ENCODE results near the gene TK2. TPM values are rescaled to one million over a fixed set of nuclear protein-coding genes. Genes with fewer than 3 reads are reported as not detected.

The TK2 gene
- total RNA-seq, 3 donors from 2014 or later, result 33.1 to 98.4 (median 40.4) TPM

DNA sequence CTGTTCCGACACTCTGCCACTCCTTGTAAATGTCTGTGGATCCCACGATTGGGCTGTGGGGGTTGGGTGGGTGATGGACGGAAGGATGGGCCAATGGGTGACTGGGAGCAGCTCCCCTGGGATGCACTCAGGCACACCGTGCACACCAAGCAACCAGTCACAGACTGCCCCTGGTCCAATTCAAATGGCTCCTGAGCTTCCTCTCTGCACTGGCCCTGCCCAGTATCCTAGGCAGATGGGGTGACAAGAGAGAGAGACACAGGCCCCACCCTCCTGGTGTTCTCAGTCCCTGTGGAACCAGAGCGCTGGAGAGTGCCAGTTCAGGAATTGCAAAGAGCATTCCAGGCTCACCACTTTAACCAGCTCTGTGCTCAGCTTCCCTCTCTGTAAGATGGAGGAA lies 90.0 kb downstream of the TK2 start:
- no peak overlapping the region for H3K4me3 ChIP-seq
- TF ChIP-seq POLR2A (IDR thresholded peaks at IDR 0.05) (no peak), POLR2AphosphoS5 (IDR thresholded peaks at IDR 0.05) (no peak)
- TF ChIP-seq, protein P1, sequence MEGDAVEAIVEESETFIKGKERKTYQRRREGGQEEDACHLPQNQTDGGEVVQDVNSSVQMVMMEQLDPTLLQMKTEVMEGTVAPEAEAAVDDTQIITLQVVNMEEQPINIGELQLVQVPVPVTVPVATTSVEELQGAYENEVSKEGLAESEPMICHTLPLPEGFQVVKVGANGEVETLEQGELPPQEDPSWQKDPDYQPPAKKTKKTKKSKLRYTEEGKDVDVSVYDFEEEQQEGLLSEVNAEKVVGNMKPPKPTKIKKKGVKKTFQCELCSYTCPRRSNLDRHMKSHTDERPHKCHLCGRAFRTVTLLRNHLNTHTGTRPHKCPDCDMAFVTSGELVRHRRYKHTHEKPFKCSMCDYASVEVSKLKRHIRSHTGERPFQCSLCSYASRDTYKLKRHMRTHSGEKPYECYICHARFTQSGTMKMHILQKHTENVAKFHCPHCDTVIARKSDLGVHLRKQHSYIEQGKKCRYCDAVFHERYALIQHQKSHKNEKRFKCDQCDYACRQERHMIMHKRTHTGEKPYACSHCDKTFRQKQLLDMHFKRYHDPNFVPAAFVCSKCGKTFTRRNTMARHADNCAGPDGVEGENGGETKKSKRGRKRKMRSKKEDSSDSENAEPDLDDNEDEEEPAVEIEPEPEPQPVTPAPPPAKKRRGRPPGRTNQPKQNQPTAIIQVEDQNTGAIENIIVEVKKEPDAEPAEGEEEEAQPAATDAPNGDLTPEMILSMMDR (IDR thresholded peaks at IDR 0.05), result no peak
- H3K9me3 ChIP-seq, result no peaks in the 10 kb centered on the region
- H3K4me1 ChIP-seq, result no peaks in the 10 kb centered on the region
- H3K27me3 ChIP-seq, result peaks cover 0 to 7% of the 10 kb centered on the region in 2 donors
- no peak overlapping the region for H3K27ac ChIP-seq
- no peak for DNase-seq (ENCODE audit: low spot score in 2 of 2)
- intact Hi-C loops (cut with DNase I; ENCODE audit: low total_unique reads), result loop anchor here (1.0 kb wide), 1 partner anchor 35 kb away; no protein-coding TSS in a partner anchor
- H3K36me3 ChIP-seq, result no peaks in the 10 kb centered on the region

DNA sequence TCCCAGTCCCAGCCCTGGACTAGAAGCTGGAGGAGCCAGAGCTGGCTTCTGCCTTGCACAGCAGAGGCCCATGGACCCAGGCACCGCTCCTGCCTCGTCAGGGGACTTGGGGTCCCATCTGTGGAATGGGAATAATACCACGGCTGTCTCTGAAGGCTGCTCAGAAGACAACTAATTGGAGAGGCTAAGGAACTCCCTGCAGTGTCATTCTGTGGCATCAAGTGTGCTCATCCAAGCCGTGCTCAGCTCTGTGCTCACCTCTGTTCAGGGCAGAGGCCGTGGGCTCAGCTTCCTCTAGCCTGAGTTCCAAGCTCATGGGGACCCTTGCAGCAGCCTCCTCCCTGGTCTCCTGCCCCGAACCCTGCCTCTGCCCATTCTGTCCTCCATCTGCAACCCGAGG lies 91.1 kb downstream of the TK2 start:
- no peaks in the 10 kb centered on the region for H3K36me3 ChIP-seq
- TF ChIP-seq, protein P1 (IDR thresholded peaks at IDR 0.05), result no peak
- TF ChIP-seq POLR2A (IDR thresholded peaks at IDR 0.05) (no peak), POLR2AphosphoS5 (IDR thresholded peaks at IDR 0.05) (no peak)
- H3K27ac ChIP-seq, result no peak overlapping the region
- intact Hi-C loops (cut with DNase I; ENCODE audit: low total_unique reads), result loop anchor here (1.0 kb wide), 1 partner anchor 34 kb away; no protein-coding TSS in a partner anchor
- DNase-seq (ENCODE audit: low spot score in 2 of 2), result no peak
- no peak overlapping the region for H3K4me3 ChIP-seq
- no peaks in the 10 kb centered on the region for H3K9me3 ChIP-seq
- no peaks in the 10 kb centered on the region for H3K4me1 ChIP-seq
- H3K27me3 ChIP-seq, result peaks cover 0 to 7% of the 10 kb centered on the region in 2 donors

DNA sequence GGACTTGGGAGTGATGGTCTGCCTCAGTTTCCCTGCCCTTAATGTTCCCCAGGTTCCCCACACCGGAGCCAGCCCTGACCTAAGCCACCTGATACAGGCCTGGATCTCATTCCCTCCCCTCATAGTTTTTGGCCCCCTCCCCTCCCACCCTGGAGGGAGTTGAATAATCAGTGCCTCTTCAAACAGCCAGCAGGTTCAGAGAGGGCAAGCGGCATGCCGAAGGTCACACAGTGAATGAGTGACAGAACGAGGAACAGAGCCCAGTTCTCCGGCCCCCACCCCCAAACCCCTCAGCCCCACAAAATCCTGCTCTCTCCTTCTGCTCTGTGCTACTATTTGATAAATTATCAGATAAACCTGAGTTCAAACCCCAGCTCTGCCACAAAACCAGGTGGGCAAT lies 91.6 kb downstream of the TK2 start:
- intact Hi-C loops (cut with DNase I; ENCODE audit: low total_unique reads), result no loop called here

More for the DNA sequence above, 91.6 kb downstream of the TK2 start:
- Histone ChIP-seq H3K27ac (no peak overlapping the region), H3K9me3 (no peaks in the 10 kb centered on the region), H3K4me1 (no peaks in the 10 kb centered on the region), H3K4me3 (no peak overlapping the region), H3K27me3 (peaks cover 0 to 7% of the 10 kb centered on the region in 2 donors), H3K36me3 (no peaks in the 10 kb centered on the region)
- no peak for TF ChIP-seq POLR2A (IDR thresholded peaks at IDR 0.05)
- TF ChIP-seq, protein P1 (IDR thresholded peaks at IDR 0.05), result no peak
- TF ChIP-seq POLR2AphosphoS5 (IDR thresholded peaks at IDR 0.05), result no peak
- DNase-seq (ENCODE audit: low spot score in 2 of 2), result no peak

Other genes with a start within 250 kb of the TK2 start
- 10 to 100 TPM; 19.2 to 52.8 (median 45.1) TPM for gene CDH5, start 183.4 kb downstream of the TK2 start, total RNA-seq
- gene BEAN1, start 122.8 kb downstream of the TK2 start, total RNA-seq, result 1 to 10 TPM in 1 of 3 donors, under 1 TPM in 1, not detected in 1; 0.16 to 3.5 TPM
- gene CKLF, start 2.5 kb upstream of the TK2 start, total RNA-seq, result 10 to 100 TPM; 36.6 to 62.6 (median 44.9) TPM
- 1 to 10 TPM; 1.6 to 2.9 (median 1.9) TPM for gene CMTM1, start 16.3 kb upstream of the TK2 start, total RNA-seq
- gene CMTM2, start 29.3 kb upstream of the TK2 start, total RNA-seq, result not detected
- gene CMTM3, start 54.6 kb upstream of the TK2 start, total RNA-seq, result 10 to 100 TPM; 19.5 to 54.9 (median 25.2) TPM
- 10 to 100 TPM; 12.5 to 35.4 (median 33.7) TPM for gene CMTM4, start 146.6 kb upstream of the TK2 start, total RNA-seq
- gene DYNC1LI2, start 201.5 kb upstream of the TK2 start, total RNA-seq, result 100 to 1,000 TPM; 153 to 172 (median 156) TPM

Data from breast epithelium (tissue), 4 donors.